NB4 (cell line): ENCODE measurements around the gene SMC1B.

Source experiments
- POLR2A ChIP-seq: IDR thresholded peaks from 2 replicates; pipeline ENCODE4 v1.6.1; 2011; ENCODE audit warnings: mild to moderate bottlenecking; ENCODE audit not compliant: insufficient read length; ENCODE audit errors: extremely low read depth
- TF ChIP-seq, protein P1 (sequence below): IDR thresholded peaks from one replicate; pipeline ENCODE4 v1.5.1; 2012; ENCODE audit warnings: low read depth, low read length
- TF ChIP-seq, protein P2 (sequence below): IDR thresholded peaks from 2 replicates; pipeline ENCODE4 v1.6.1; 2011; ENCODE audit warnings: low read depth, low read length

DNA sequence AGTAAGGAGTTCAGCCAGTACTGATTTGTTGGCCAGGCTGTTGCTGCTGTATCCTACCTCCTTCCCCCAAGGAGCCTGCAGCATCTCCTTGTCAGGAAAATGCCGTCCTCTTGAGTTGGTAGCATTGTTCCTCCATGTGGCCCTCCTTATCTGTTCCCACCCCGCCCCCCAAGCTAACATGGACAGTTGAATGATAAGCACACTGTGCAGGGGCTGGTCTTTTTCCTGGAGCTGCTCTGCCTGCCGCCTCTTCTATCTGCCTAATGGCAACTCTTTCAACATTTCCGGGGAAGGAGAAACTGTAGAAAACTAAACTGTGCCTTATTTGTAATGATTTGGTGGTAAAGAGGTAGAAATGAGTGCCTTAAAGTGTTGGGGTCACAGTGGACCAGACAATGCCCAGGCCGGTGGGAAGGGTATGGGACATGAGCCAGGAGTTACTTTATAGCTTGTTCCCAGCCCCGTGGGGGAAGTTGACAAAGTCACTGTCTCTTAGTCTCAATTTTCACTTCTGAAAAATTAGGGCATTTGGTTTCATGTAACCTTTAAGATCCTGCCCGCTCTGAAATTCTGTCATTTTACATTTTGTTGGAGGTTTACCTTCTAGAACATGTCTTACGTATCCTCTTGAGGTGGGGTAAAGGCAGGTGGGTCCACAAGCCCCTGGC, 99.2 kb downstream of the SMC1B start:
- TF ChIP-seq, protein P1, sequence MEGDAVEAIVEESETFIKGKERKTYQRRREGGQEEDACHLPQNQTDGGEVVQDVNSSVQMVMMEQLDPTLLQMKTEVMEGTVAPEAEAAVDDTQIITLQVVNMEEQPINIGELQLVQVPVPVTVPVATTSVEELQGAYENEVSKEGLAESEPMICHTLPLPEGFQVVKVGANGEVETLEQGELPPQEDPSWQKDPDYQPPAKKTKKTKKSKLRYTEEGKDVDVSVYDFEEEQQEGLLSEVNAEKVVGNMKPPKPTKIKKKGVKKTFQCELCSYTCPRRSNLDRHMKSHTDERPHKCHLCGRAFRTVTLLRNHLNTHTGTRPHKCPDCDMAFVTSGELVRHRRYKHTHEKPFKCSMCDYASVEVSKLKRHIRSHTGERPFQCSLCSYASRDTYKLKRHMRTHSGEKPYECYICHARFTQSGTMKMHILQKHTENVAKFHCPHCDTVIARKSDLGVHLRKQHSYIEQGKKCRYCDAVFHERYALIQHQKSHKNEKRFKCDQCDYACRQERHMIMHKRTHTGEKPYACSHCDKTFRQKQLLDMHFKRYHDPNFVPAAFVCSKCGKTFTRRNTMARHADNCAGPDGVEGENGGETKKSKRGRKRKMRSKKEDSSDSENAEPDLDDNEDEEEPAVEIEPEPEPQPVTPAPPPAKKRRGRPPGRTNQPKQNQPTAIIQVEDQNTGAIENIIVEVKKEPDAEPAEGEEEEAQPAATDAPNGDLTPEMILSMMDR, result no peak
- TF ChIP-seq POLR2A, result no peak
- TF ChIP-seq, protein P2, sequence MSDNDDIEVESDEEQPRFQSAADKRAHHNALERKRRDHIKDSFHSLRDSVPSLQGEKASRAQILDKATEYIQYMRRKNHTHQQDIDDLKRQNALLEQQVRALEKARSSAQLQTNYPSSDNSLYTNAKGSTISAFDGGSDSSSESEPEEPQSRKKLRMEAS, result no peak
